HL-60/S4 (cell line): ENCODE measurements around the gene CLASP2.

ENCODE experiments used
- in situ Hi-C: fragments of 300-500 bp; cut with MboI; formaldehyde crosslinking; loops from 2 replicates; pipeline ENCODE4 v1.14.3; 2022; ENCODE audit warnings: low sequenced_read_pairs

Gene CLASP2

GRCh38 chr3:33557279-33557678 lies 160.8 kb downstream of the CLASP2 start:
- in situ Hi-C loops: no loop called here

- in situ Hi-C loops: no loop called here
These were observed 171.0 kb downstream of the CLASP2 start for GRCh38 chr3:33547101-33547500.

GRCh38 chr3:33544126-33544525 lies 173.9 kb downstream of the CLASP2 start:
- in situ Hi-C loops: no loop called here

GRCh38 chr3:33543601-33544000 lies 174.5 kb downstream of the CLASP2 start:
- in situ Hi-C loops: no loop called here

- in situ Hi-C loops: no loop called here
These were observed 176.1 kb downstream of the CLASP2 start for GRCh38 chr3:33541918-33542317.

GRCh38 chr3:33538678-33539339 lies 179.2 kb downstream of the CLASP2 start:
- in situ Hi-C loops: no loop called here

- in situ Hi-C loops: no loop called here
These were observed 180.9 kb downstream of the CLASP2 start for GRCh38 chr3:33537133-33537532.

- in situ Hi-C loops: no loop called here
These were observed 191.3 kb downstream of the CLASP2 start for GRCh38 chr3:33526787-33527186.

GRCh38 chr3:33525232-33525631 lies 192.8 kb downstream of the CLASP2 start:
- in situ Hi-C loops: no loop called here

GRCh38 chr3:33523093-33523667 lies 194.9 kb downstream of the CLASP2 start:
- in situ Hi-C loops: no loop called here

- in situ Hi-C loops: no loop called here
These were observed 196.3 kb downstream of the CLASP2 start for GRCh38 chr3:33521736-33522135.

- in situ Hi-C loops: no loop called here
These were observed 204.7 kb downstream of the CLASP2 start for GRCh38 chr3:33513262-33513863.

- in situ Hi-C loops: no loop called here
These were observed 213.0 kb downstream of the CLASP2 start for GRCh38 chr3:33505027-33505426.

- in situ Hi-C loops: no loop called here
These were observed 221.6 kb downstream of the CLASP2 start for GRCh38 chr3:33496449-33496848.

- in situ Hi-C loops: no loop called here
These were observed 226.3 kb downstream of the CLASP2 start for GRCh38 chr3:33491721-33492120.

- in situ Hi-C loops: no loop called here
These were observed 227.3 kb downstream of the CLASP2 start for GRCh38 chr3:33490641-33491241.

- in situ Hi-C loops: no loop called here
These were observed 229.4 kb downstream of the CLASP2 start for GRCh38 chr3:33488683-33489082.

- in situ Hi-C loops: no loop called here
These were observed 229.8 kb downstream of the CLASP2 start for GRCh38 chr3:33488246-33488645.

- in situ Hi-C loops: no loop called here
These were observed 235.9 kb downstream of the CLASP2 start for GRCh38 chr3:33482111-33482521.

GRCh38 chr3:33474896-33475295 lies 243.2 kb downstream of the CLASP2 start:
- in situ Hi-C loops: no loop called here

GRCh38 chr3:33473813-33474212 lies 244.2 kb downstream of the CLASP2 start:
- in situ Hi-C loops: no loop called here

GRCh38 chr3:33467786-33468185 lies 250.3 kb downstream of the CLASP2 start:
- in situ Hi-C loops: no loop called here
